Myocyte (in vitro differentiated cells): ENCODE measurements around the gene MAD2L1. TPM values are rescaled to one million over a fixed set of nuclear protein-coding genes. Genes with fewer than 3 reads are reported as not detected.
A peak's percentile ranks its signal among the peaks of the same experiment; 100 is the strongest.
"Not testable (repeated sequence)": the region's sequence is repeated elsewhere in the genome, so short reads cannot be mapped to it uniquely, and the experiment has no call there.

Experiments used
- DNase-seq: peaks from one replicate; pipeline ENCODE4 v3.0.0-alpha.2; 2012; ENCODE audit warnings: low read depth
- polyA plus RNA-seq: library from polyadenylated mRNA; unstranded; fragments of >200 nt; gene quantifications from one replicate; pipeline ENCODE4 v1.2.1, GENCODE V29; 2012; ENCODE audit warnings: missing spikeins
- total RNA-seq: library from RNA; depleted of rRNA; stranded (reverse); fragments of >200 nt; gene quantifications from 2 replicates; pipeline ENCODE4 v1.2.3, GENCODE V29; 2014

MAD2L1 gene
- 2.1 and 5.5 TPM in 2 replicates for total RNA-seq
- polyA plus RNA-seq, result 2.5 TPM

- DNase-seq, result peak; percentile 99
Measured at GRCh38 chr4:120066517-120067340, at the start of gene MAD2L1. TSS of gene MAD2L1 (minus strand) at chr4:120066848. CDS start at chr4:120066734, 114 bp downstream.

- no peak for DNase-seq
Measured at GRCh38 chr4:120111745-120112144, 45.1 kb upstream of the MAD2L1 start.

- no peak for DNase-seq
Measured at GRCh38 chr4:120109406-120109805, 42.8 kb upstream of the MAD2L1 start.

- DNase-seq, result no peak
Measured at GRCh38 chr4:120105472-120105871, 38.8 kb upstream of the MAD2L1 start.

GRCh38 chr4:120096508-120097297 lies 30.1 kb upstream of the MAD2L1 start:
- DNase-seq, result no peak

- no peak for DNase-seq
Measured at GRCh38 chr4:120088507-120088906, 21.9 kb upstream of the MAD2L1 start.

- DNase-seq, result not testable (repeated sequence)
Measured at GRCh38 chr4:120088066-120088465, 21.4 kb upstream of the MAD2L1 start.

- DNase-seq, result no peak
Measured at GRCh38 chr4:120085705-120086104, 19.1 kb upstream of the MAD2L1 start.

GRCh38 chr4:120084327-120084726 lies 17.7 kb upstream of the MAD2L1 start:
- no peak for DNase-seq

GRCh38 chr4:120083152-120083551 lies 16.5 kb upstream of the MAD2L1 start:
- DNase-seq, result no peak

- no peak for DNase-seq
Measured at GRCh38 chr4:120082251-120082650, 15.6 kb upstream of the MAD2L1 start.

GRCh38 chr4:120081726-120082125 lies 15.1 kb upstream of the MAD2L1 start:
- no peak for DNase-seq

- no peak for DNase-seq
Measured at GRCh38 chr4:120080533-120080932, 13.9 kb upstream of the MAD2L1 start.

- DNase-seq, result no peak
Measured at GRCh38 chr4:120079839-120080520, 13.3 kb upstream of the MAD2L1 start.

GRCh38 chr4:120078216-120078615 lies 11.6 kb upstream of the MAD2L1 start:
- DNase-seq, result no peak

- peak; percentile 68 for DNase-seq
Measured at GRCh38 chr4:120071192-120071795, 4.6 kb upstream of the MAD2L1 start.

GRCh38 chr4:120070196-120070595 lies 3.5 kb upstream of the MAD2L1 start:
- no peak for DNase-seq

GRCh38 chr4:120065974-120066516 lies 603 bp downstream of the MAD2L1 start:
- DNase-seq, result no peak

GRCh38 chr4:120064887-120065286 lies 1.8 kb downstream of the MAD2L1 start:
- DNase-seq, result no peak

GRCh38 chr4:120063711-120064110 lies 2.9 kb downstream of the MAD2L1 start:
- not testable (repeated sequence) for DNase-seq

GRCh38 chr4:120062663-120063195 lies 3.9 kb downstream of the MAD2L1 start:
- DNase-seq, result no peak
